ENCODE results near the gene LACTBL1. TPM values are rescaled to one million over a fixed set of nuclear protein-coding genes. Genes with fewer than 3 reads are reported as not detected.

The LACTBL1 gene
- total and polyA plus RNA-seq, 2 of the 8 experiments (the other 6 are each of a cell fraction or from before 2014, with no cell fraction given), result not detected

GRCh38 chr1:22959545-22960360 is 12.9 kb downstream of the LACTBL1 start (continued):
- TF ChIP-seq NANOG (IDR thresholded peaks at IDR 0.05; ENCODE audit: insufficient read depth, low read depth, low read length, poor library complexity, severe bottlenecking) (no peak), ASH2L (IDR thresholded peaks at IDR 0.05; ENCODE audit: low read length) (no peak)

Measured in H1 (cell line).